ENCODE data around the gene TMEM125.

Gene TMEM125

DNA sequence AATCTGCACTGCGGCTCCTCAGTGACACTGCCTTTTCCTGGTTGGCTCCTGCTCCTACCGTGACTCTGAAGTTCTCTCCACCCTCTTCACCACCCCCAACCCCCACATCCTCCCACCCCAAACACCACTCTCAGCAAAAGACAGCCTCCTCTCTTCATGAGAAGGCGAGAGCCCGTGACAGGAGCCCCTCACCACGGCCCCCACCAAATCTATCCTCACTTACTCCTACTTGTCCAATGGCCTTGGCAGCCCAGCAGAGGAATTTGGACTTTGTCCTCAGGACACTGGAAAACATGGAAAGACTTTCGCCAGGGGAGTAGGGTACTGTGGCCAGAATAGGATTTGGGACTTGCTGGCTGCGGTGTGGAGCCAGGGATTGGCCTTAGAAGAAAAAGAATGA is 6.9 kb downstream of the TMEM125 start:
- no peak overlapping the region for H3K4me3 ChIP-seq (ENCODE audit: low read depth, low read length)
- DNase-seq (ENCODE audit: low read depth, low spot score): no peak
- TF ChIP-seq, protein P1, sequence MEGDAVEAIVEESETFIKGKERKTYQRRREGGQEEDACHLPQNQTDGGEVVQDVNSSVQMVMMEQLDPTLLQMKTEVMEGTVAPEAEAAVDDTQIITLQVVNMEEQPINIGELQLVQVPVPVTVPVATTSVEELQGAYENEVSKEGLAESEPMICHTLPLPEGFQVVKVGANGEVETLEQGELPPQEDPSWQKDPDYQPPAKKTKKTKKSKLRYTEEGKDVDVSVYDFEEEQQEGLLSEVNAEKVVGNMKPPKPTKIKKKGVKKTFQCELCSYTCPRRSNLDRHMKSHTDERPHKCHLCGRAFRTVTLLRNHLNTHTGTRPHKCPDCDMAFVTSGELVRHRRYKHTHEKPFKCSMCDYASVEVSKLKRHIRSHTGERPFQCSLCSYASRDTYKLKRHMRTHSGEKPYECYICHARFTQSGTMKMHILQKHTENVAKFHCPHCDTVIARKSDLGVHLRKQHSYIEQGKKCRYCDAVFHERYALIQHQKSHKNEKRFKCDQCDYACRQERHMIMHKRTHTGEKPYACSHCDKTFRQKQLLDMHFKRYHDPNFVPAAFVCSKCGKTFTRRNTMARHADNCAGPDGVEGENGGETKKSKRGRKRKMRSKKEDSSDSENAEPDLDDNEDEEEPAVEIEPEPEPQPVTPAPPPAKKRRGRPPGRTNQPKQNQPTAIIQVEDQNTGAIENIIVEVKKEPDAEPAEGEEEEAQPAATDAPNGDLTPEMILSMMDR (IDR thresholded peaks at IDR 0.05; ENCODE audit: low read depth, low read length): no peak
- in situ Hi-C loops (cut with HindIII; ENCODE audit: low sequenced_read_pairs): no loop called here

- TF ChIP-seq, protein P1 (IDR thresholded peaks at IDR 0.05; ENCODE audit: low read depth, low read length): no peak
- in situ Hi-C loops (cut with HindIII; ENCODE audit: low sequenced_read_pairs): no loop called here
Observed at GRCh38 chr1:43277116-43277876, 7.5 kb downstream of the TMEM125 start.

GRCh38 chr1:43279161-43279560 is 9.4 kb downstream of the TMEM125 start:
- in situ Hi-C loops (cut with HindIII; ENCODE audit: low sequenced_read_pairs): no loop called here
- TF ChIP-seq, protein P1 (IDR thresholded peaks at IDR 0.05; ENCODE audit: low read depth, low read length): no peak
- H3K4me3 ChIP-seq (ENCODE audit: low read depth, low read length): no peak overlapping the region
- no peak for DNase-seq (ENCODE audit: low read depth, low spot score)

More at GRCh38 chr1:43277116-43277876, 7.5 kb downstream of the TMEM125 start:
- H3K4me3 ChIP-seq (ENCODE audit: low read depth, low read length): no peak overlapping the region
- DNase-seq (ENCODE audit: low read depth, low spot score): no peak

GRCh38 chr1:43279666-43280065 is 9.9 kb downstream of the TMEM125 start:
- in situ Hi-C loops (cut with HindIII; ENCODE audit: low sequenced_read_pairs): no loop called here
- no peak for DNase-seq (ENCODE audit: low read depth, low spot score)
- H3K4me3 ChIP-seq (ENCODE audit: low read depth, low read length): no peak overlapping the region
- TF ChIP-seq, protein P1 (IDR thresholded peaks at IDR 0.05; ENCODE audit: low read depth, low read length): no peak

- H3K4me3 ChIP-seq (ENCODE audit: low read depth, low read length): no peak overlapping the region
- in situ Hi-C loops (cut with HindIII; ENCODE audit: low sequenced_read_pairs): no loop called here
- no peak for DNase-seq (ENCODE audit: low read depth, low spot score)
- TF ChIP-seq, protein P1 (IDR thresholded peaks at IDR 0.05; ENCODE audit: low read depth, low read length): no peak
Observed at GRCh38 chr1:43280692-43281091, 10.9 kb downstream of the TMEM125 start.

DNA sequence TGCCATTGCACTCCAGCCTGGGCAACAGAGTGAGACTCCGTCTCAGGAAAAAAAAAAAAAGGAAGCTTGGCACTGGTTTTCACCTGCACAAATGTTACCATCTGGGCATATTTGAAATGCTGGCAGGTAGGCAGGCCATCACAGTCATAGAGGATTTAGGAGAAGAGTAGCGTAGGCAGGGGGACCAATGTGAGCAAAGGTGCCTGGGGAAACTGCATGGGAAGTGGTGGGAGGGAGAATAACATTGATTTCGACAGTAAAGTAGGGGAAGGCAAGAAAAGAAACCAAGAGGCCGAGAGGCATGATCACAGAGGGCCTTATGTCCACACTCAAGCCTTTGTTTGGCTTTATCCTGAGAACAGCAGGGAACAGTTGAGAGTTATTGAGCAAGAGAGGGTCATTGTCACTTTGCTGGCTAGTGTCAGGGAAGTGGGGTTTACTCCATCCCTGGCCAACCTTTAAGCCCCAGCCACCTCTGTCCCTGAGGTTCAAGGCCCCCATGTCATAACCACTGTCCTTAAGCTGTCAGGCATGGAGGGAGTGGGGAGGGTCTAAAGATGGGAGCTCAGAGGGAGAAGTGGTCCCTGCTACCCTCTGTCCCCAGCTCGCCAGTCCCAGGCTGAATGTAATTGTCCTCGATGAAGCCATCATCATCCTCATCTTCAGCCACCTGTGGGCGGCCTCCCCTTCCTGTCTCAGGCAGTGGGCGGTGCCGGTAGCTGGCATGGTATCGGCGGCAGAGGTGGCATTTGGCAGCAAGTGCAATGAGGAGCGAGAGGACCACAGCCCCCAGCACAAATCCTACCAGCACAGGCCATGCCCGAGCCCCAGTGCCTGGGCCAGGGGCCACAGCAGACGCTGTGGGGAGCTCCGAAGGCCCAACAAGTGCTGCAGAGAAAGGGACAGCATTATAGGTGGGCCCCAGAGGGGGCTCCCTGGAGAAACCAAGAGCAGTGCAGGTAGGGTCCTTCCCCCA is 12.7 kb downstream of the TMEM125 start:
- DNase-seq (ENCODE audit: low read depth, low spot score): no peak
- TF ChIP-seq, protein P1 (IDR thresholded peaks at IDR 0.05; ENCODE audit: low read depth, low read length): no peak
- H3K4me3 ChIP-seq (ENCODE audit: low read depth, low read length): no peak overlapping the region
- in situ Hi-C loops (cut with HindIII; ENCODE audit: low sequenced_read_pairs): no loop called here
